Activated CD8-positive, alpha-beta T cell treated with anti-CD3 and anti-CD28 coated beads, Interleukin-2, amount 10 ng/mL, durations not matched to agents 7 days and 5 days (primary cell): ENCODE results near the gene SOST. TPM values are rescaled to one million over a fixed set of nuclear protein-coding genes. Genes with fewer than 3 reads are reported as not detected.

ENCODE experiments used
- ATAC-seq: fragments of 150-1000 bp; cut with Tn5 transposase; one replicate; pipeline ENCODE4 v1.10.0; 2021; ENCODE audit warnings: moderate library complexity
- CTCF ChIA-PET: fragments of 350-600 bp; sonication (Branson Sonifier 250); formaldehyde crosslinking; loops from one replicate; lab custom pipeline; 2021; ENCODE audit warnings: antibody characterized with exemption; lab: Charles Lee
- POLR2A ChIA-PET: fragments of 350-600 bp; sonication (Branson Sonifier 250); formaldehyde crosslinking; loops from one replicate; lab custom pipeline; 2021; ENCODE audit warnings: antibody characterized with exemption; lab: Charles Lee
- DNase-seq: peaks from one replicate; pipeline ENCODE4 v3.0.0-alpha.2; 2020
- H3K27ac Mint-ChIP-seq: one replicate; pipeline ENCODE4 v1.8.0; 2021; ENCODE audit warnings: mild to moderate bottlenecking, mixed read lengths
- H3K27me3 Mint-ChIP-seq: one replicate; pipeline ENCODE4 v1.8.0; 2021; ENCODE audit warnings: low read depth, mixed read lengths
- H3K36me3 Mint-ChIP-seq: one replicate; pipeline ENCODE4 v1.8.0; 2021; ENCODE audit warnings: low read depth, mixed read lengths
- H3K4me1 Mint-ChIP-seq: one replicate; pipeline ENCODE4 v1.8.0; 2021; ENCODE audit warnings: low read depth, mixed read lengths
- H3K4me3 Mint-ChIP-seq: one replicate; pipeline ENCODE4 v1.8.0; 2021; ENCODE audit warnings: mild to moderate bottlenecking, mixed read lengths
- H3K9me3 Mint-ChIP-seq: one replicate; pipeline ENCODE4 v1.8.0; 2022; ENCODE audit warnings: mixed read lengths; ENCODE audit not compliant: insufficient read depth
- total RNA-seq, 2 experiments: library from RNA; stranded (reverse); gene quantifications; one replicate each; pipeline ENCODE4 v1.2.3, GENCODE V29; 2021

Gene SOST
- total RNA-seq, 2 experiments from 2014 or later = not detected

GRCh38 chr17:43720311-43721060, 38.1 kb downstream of the SOST start:
- CTCF ChIA-PET = interaction anchor here (0.6 to 1.5 kb wide), 3 partner anchors 40 to 126 kb away, joined by 3 to 4 read pairs (median 3); no protein-coding TSS in a partner anchor
- H3K27ac Mint-ChIP-seq = peak overlapping the region; percentile 96
- peak; percentile 95 for ATAC-seq
- no peaks in the 10 kb centered on the region for H3K9me3 Mint-ChIP-seq
- peak overlapping the region; percentile 88 for H3K4me3 Mint-ChIP-seq
- peaks cover 21% of the 10 kb centered on the region for H3K27me3 Mint-ChIP-seq
- peak; percentile 82 for DNase-seq
- POLR2A ChIA-PET = interaction anchor here (1.1 kb wide), 1 partner anchor 20 kb away, joined by 4 read pairs; no protein-coding TSS in a partner anchor
- H3K36me3 Mint-ChIP-seq = peaks cover 2% of the 10 kb centered on the region
- H3K4me1 Mint-ChIP-seq = peaks cover 15% of the 10 kb centered on the region

- peaks cover 27% of the 10 kb centered on the region for H3K27me3 Mint-ChIP-seq
- ChIA-PET POLR2A (interaction anchor here (1.1 kb wide), 2 partner anchors 19 to 21 kb away, joined by 3 to 4 read pairs; no protein-coding TSS in a partner anchor), CTCF (interaction anchor here (1.0 kb wide), 1 partner anchor 46 kb away, joined by 4 read pairs; no protein-coding TSS in a partner anchor)
- peak overlapping the region; percentile 96 for H3K27ac Mint-ChIP-seq
- H3K4me3 Mint-ChIP-seq = peak overlapping the region; percentile 88
- DNase-seq = no peak
- no peaks in the 10 kb centered on the region for H3K9me3 Mint-ChIP-seq
- H3K4me1 Mint-ChIP-seq = peaks cover 17% of the 10 kb centered on the region
- H3K36me3 Mint-ChIP-seq = peaks cover 2% of the 10 kb centered on the region
- ATAC-seq = no peak
These were observed 39.0 kb downstream of the SOST start for GRCh38 chr17:43719578-43719977.

- Mint-ChIP-seq H3K4me3 (no peak overlapping the region), H3K27me3 (peaks cover 34% of the 10 kb centered on the region), H3K9me3 (no peaks in the 10 kb centered on the region), H3K36me3 (peaks cover 2% of the 10 kb centered on the region), H3K27ac (no peak overlapping the region), H3K4me1 (peaks cover 23% of the 10 kb centered on the region)
- ChIA-PET POLR2A (interaction anchor here (1.1 kb wide), 1 partner anchor 22 kb away, joined by 3 read pairs; no protein-coding TSS in a partner anchor), CTCF (no interaction called here)
- ATAC-seq = no peak
- DNase-seq = no peak
These were observed 40.0 kb downstream of the SOST start for GRCh38 chr17:43718544-43718943.

- ATAC-seq = no peak
- ChIA-PET POLR2A (no interaction called here), CTCF (interaction anchor here (0.7 to 1.6 kb wide), 3 partner anchors 41 to 397 kb away, joined by 3 to 7 read pairs (median 3); partner anchors contain the start of gene SOST)
- peaks cover 2% of the 10 kb centered on the region for H3K36me3 Mint-ChIP-seq
- DNase-seq = no peak
- no peak overlapping the region for H3K4me3 Mint-ChIP-seq
- peaks cover 37% of the 10 kb centered on the region for H3K27me3 Mint-ChIP-seq
- no peak overlapping the region for H3K27ac Mint-ChIP-seq
- H3K4me1 Mint-ChIP-seq = peaks cover 28% of the 10 kb centered on the region
- H3K9me3 Mint-ChIP-seq = no peaks in the 10 kb centered on the region
These were observed 40.7 kb downstream of the SOST start for GRCh38 chr17:43717913-43718312.

GRCh38 chr17:43714465-43715149, 44.0 kb downstream of the SOST start:
- CTCF ChIA-PET = interaction anchor here (0.6 to 3.3 kb wide), 7 partner anchors 10 to 231 kb away, joined by 3 to 23 read pairs (median 5); partner anchors contain the start of genes DHX8 and SOST
- DNase-seq = no peak

GRCh38 chr17:43713494-43714162, 45.0 kb downstream of the SOST start:
- CTCF ChIA-PET = interaction anchor here (0.8 to 3.3 kb wide), 10 partner anchors 9 to 136 kb away, joined by 3 to 23 read pairs (median 5); partner anchors contain the start of genes CD300LG and SOST
- ATAC-seq (peak; percentile 80), DNase-seq (peak; percentile 32)
- POLR2A ChIA-PET = interaction anchor here (0.5 to 1.2 kb wide), 2 partner anchors 9 to 280 kb away, joined by 3 read pairs; no protein-coding TSS in a partner anchor
- no peaks in the 10 kb centered on the region for H3K36me3 Mint-ChIP-seq
- peaks cover 46% of the 10 kb centered on the region for H3K27me3 Mint-ChIP-seq
- no peak overlapping the region for H3K27ac Mint-ChIP-seq
- no peaks in the 10 kb centered on the region for H3K9me3 Mint-ChIP-seq
- H3K4me1 Mint-ChIP-seq = peaks cover 14% of the 10 kb centered on the region
- H3K4me3 Mint-ChIP-seq = peak overlapping the region; percentile 65

More at GRCh38 chr17:43714465-43715149, 44.0 kb downstream of the SOST start:
- H3K27me3 Mint-ChIP-seq = peaks cover 50% of the 10 kb centered on the region
- H3K4me3 Mint-ChIP-seq = peak overlapping the region; percentile 65
- POLR2A ChIA-PET = interaction anchor here (1.2 kb wide), 1 partner anchor 10 kb away, joined by 3 read pairs; no protein-coding TSS in a partner anchor
- no peaks in the 10 kb centered on the region for H3K9me3 Mint-ChIP-seq
- no peaks in the 10 kb centered on the region for H3K36me3 Mint-ChIP-seq
- peaks cover 16% of the 10 kb centered on the region for H3K4me1 Mint-ChIP-seq
- H3K27ac Mint-ChIP-seq = no peak overlapping the region
- no peak for ATAC-seq

- Mint-ChIP-seq H3K4me3 (no peak overlapping the region), H3K9me3 (no peaks in the 10 kb centered on the region), H3K4me1 (peaks cover 14% of the 10 kb centered on the region), H3K27me3 (peaks cover 43% of the 10 kb centered on the region), H3K27ac (no peak overlapping the region), H3K36me3 (no peaks in the 10 kb centered on the region)
- no peak for DNase-seq
- CTCF ChIA-PET = no interaction called here
- POLR2A ChIA-PET = no interaction called here
- ATAC-seq = no peak
These were observed 46.2 kb downstream of the SOST start for GRCh38 chr17:43712397-43712796.

GRCh38 chr17:43710101-43710500, 48.5 kb downstream of the SOST start:
- no peak overlapping the region for H3K27ac Mint-ChIP-seq
- H3K27me3 Mint-ChIP-seq = peaks cover 34% of the 10 kb centered on the region
- ChIA-PET POLR2A (no interaction called here), CTCF (interaction anchor here (1.1 to 23.1 kb wide), 3 partner anchors 15 to 50 kb away, joined by 3 to 607 read pairs (median 4); partner anchors contain the start of gene SOST)
- peaks cover 14% of the 10 kb centered on the region for H3K4me1 Mint-ChIP-seq
- ATAC-seq (no peak), DNase-seq (no peak)
- H3K4me3 Mint-ChIP-seq = no peak overlapping the region
- H3K9me3 Mint-ChIP-seq = no peaks in the 10 kb centered on the region
- H3K36me3 Mint-ChIP-seq = no peaks in the 10 kb centered on the region

GRCh38 chr17:43709210-43709609, 49.4 kb downstream of the SOST start:
- Mint-ChIP-seq H3K36me3 (no peaks in the 10 kb centered on the region), H3K27me3 (peaks cover 30% of the 10 kb centered on the region), H3K27ac (no peak overlapping the region), H3K4me1 (peaks cover 8% of the 10 kb centered on the region), H3K9me3 (no peaks in the 10 kb centered on the region), H3K4me3 (no peak overlapping the region)
- ATAC-seq = no peak
- no peak for DNase-seq
- CTCF ChIA-PET = interaction anchor here (1.1 to 23.1 kb wide), 3 partner anchors 14 to 51 kb away, joined by 3 to 607 read pairs (median 4); partner anchors contain the start of gene SOST
- POLR2A ChIA-PET = interaction anchor here (0.6 kb wide), 2 partner anchors 12 to 43 kb away, joined by 3 read pairs; no protein-coding TSS in a partner anchor

- Mint-ChIP-seq H3K9me3 (no peaks in the 10 kb centered on the region), H3K4me1 (peaks cover 9% of the 10 kb centered on the region), H3K4me3 (no peak overlapping the region), H3K27me3 (peaks cover 21% of the 10 kb centered on the region), H3K36me3 (no peaks in the 10 kb centered on the region), H3K27ac (no peak overlapping the region)
- POLR2A ChIA-PET = no interaction called here
- CTCF ChIA-PET = interaction anchor here (3.9 to 23.1 kb wide), 2 partner anchors 13 to 53 kb away, joined by 15 to 607 read pairs; partner anchors contain the start of gene SOST
- DNase-seq (no peak), ATAC-seq (no peak)
These were observed 51.4 kb downstream of the SOST start for GRCh38 chr17:43707184-43707583.

GRCh38 chr17:43706235-43706634, 52.4 kb downstream of the SOST start:
- Mint-ChIP-seq H3K4me3 (no peak overlapping the region), H3K4me1 (peaks cover 14% of the 10 kb centered on the region), H3K27ac (no peak overlapping the region), H3K27me3 (peaks cover 20% of the 10 kb centered on the region), H3K9me3 (no peaks in the 10 kb centered on the region), H3K36me3 (no peaks in the 10 kb centered on the region)
- no peak for DNase-seq
- ChIA-PET CTCF (interaction anchor here (1.2 to 23.1 kb wide), 3 partner anchors 12 to 130 kb away, joined by 4 to 607 read pairs (median 15); partner anchors contain the start of gene SOST), POLR2A (no interaction called here)
- ATAC-seq = no peak
